H1 (cell line): ENCODE measurements around the gene SLC25A11. TPM values are rescaled to one million over a fixed set of nuclear protein-coding genes. Genes with fewer than 3 reads are reported as not detected.

ENCODE experiments used
- CTCF ChIA-PET: fragments of 300-600 bp; sonication (Branson Sonifier 250); formaldehyde crosslinking; loops from one replicate; lab custom pipeline; 2021; ENCODE audit not compliant: partially characterized antibody; lab: Charles Lee
- POLR2A ChIA-PET: fragments of 300-600 bp; sonication (Branson Sonifier 250); formaldehyde crosslinking; loops from one replicate; lab custom pipeline; 2021; ENCODE audit warnings: inconsistent platforms; ENCODE audit not compliant: partially characterized antibody; lab: Charles Lee
- DNase-seq, 2 experiments: peaks; one replicate each; pipeline versions ENCODE4 v3.0.0 to v3.0.0-alpha.2; 2010 to 2022; ENCODE audit warnings: low spot score in 2 of 2, low read depth in 1 of 2, mixed read lengths in 1 of 2
- FAIRE-seq: peaks from 2 replicates; lab custom pipeline; 2011; peaks lifted over from hg19 to GRCh38; lab: Jason Lieb, UNC
- H2AFZ ChIP-seq: 2 replicates; pipeline ENCODE4 v1.8.1; 2012; ENCODE audit warnings: low read length, inconsistent platforms
- H2AK5ac ChIP-seq: 2 replicates; pipeline ENCODE4 v1.6.1; 2013; ENCODE audit warnings: low read depth, low read length
- H2BK120ac ChIP-seq: replicated peaks from 2 replicates; pipeline ENCODE3; 2013; ENCODE audit warnings: low read depth, low read length, inconsistent platforms
- H2BK12ac ChIP-seq: 2 replicates; pipeline ENCODE4 v1.6.1; 2013; ENCODE audit warnings: low read depth, low read length
- H2BK15ac ChIP-seq: 2 replicates; pipeline ENCODE4 v1.6.1; 2013; ENCODE audit warnings: low read length
- H2BK20ac ChIP-seq: 2 replicates; pipeline ENCODE4 v1.6.1; 2013; ENCODE audit warnings: low read length
- H2BK5ac ChIP-seq: 2 replicates; pipeline ENCODE4 v1.6.1; 2013; ENCODE audit warnings: low read depth, low read length
- H3K14ac ChIP-seq: 2 replicates; pipeline ENCODE4 v1.6.1; 2013; ENCODE audit warnings: inconsistent platforms; ENCODE audit not compliant: insufficient read length
- H3K18ac ChIP-seq: 2 replicates; pipeline ENCODE4 v1.6.1; 2013; ENCODE audit warnings: low read length; ENCODE audit errors: extremely low read depth
- H3K23ac ChIP-seq: 2 replicates; pipeline ENCODE4 v1.6.1; 2013; ENCODE audit warnings: inconsistent platforms; ENCODE audit not compliant: insufficient read length
- H3K23me2 ChIP-seq: 2 replicates; pipeline ENCODE4 v1.6.1; 2013; ENCODE audit warnings: low read depth, low read length
- H3K27ac ChIP-seq: 2 replicates; pipeline ENCODE4 v1.6.1; 2011; ENCODE audit warnings: low read depth, low read length, inconsistent platforms
- H3K27me3 ChIP-seq, 4 experiments: replicated peaks in 1 of 4; 1 replicate in 1 of 4; 2 replicates in 3 of 4; pipeline versions ENCODE4 v1.6.1 to v1.8.1; 2011 to 2013; ENCODE audit warnings: low read length in 3 of 4, mild to moderate bottlenecking in 3 of 4, inconsistent platforms in 2 of 4, mixed read lengths in 2 of 4, moderate library complexity in 1 of 4; ENCODE audit not compliant: control insufficient read depth in 3 of 4, insufficient read depth in 3 of 4; ENCODE audit errors: extremely low read depth in 1 of 4
- H3K36me3 ChIP-seq, 4 experiments: 2 replicates each; pipeline versions ENCODE4 v1.6.1 to v1.8.1; 2011 to 2013; ENCODE audit warnings: mild to moderate bottlenecking in 4 of 4, low read length in 3 of 4, moderate library complexity in 2 of 4, control low read depth in 1 of 4, inconsistent platforms in 1 of 4; ENCODE audit not compliant: insufficient read depth in 4 of 4, control insufficient read depth in 2 of 4
- H3K4ac ChIP-seq: replicated peaks from 2 replicates; pipeline ENCODE3; 2013; ENCODE audit warnings: low read length, low read depth, mixed read lengths, inconsistent platforms; ENCODE audit not compliant: insufficient read length
- H3K4me1 ChIP-seq, 4 experiments: replicated peaks in 1 of 4; 1 replicate in 1 of 4; 2 replicates in 3 of 4; pipeline versions ENCODE4 v1.6.1 to v1.8.1; 2011 to 2013; ENCODE audit warnings: low read length in 3 of 4, inconsistent platforms in 2 of 4, mixed read lengths in 1 of 4; ENCODE audit not compliant: insufficient read depth in 4 of 4, control insufficient read depth in 3 of 4
- H3K4me2 ChIP-seq, 2 experiments: 2 replicates each; pipeline versions ENCODE4 v1.6.1 to v1.8.1; 2011 to 2013; ENCODE audit warnings: low read depth in 2 of 2, low read length in 2 of 2, control low read depth in 1 of 2, inconsistent platforms in 1 of 2, mild to moderate bottlenecking in 1 of 2; ENCODE audit not compliant: insufficient read depth in 1 of 2
- H3K4me3 ChIP-seq, 4 experiments: fragments of 200-600, 300-600 bp in 1 of 4; sonication (generic), shearing (Covaris generic), sonication (Bioruptor Twin) in 1 of 4; 2 replicates each; pipeline versions ENCODE4 v1.5.1 to v1.8.1; 2011 to 2016; ENCODE audit warnings: low read length in 4 of 4, low read depth in 3 of 4, control low read depth in 2 of 4, inconsistent platforms in 2 of 4, mild to moderate bottlenecking in 2 of 4, mixed read lengths in 1 of 4, moderate library complexity in 1 of 4; ENCODE audit not compliant: insufficient read depth in 2 of 4; ENCODE audit errors: extremely low read depth in 1 of 4
- H3K56ac ChIP-seq: replicated peaks from 2 replicates; pipeline ENCODE3; 2013; ENCODE audit warnings: low read depth, mild to moderate bottlenecking, mixed read lengths, low read length, inconsistent platforms; ENCODE audit not compliant: insufficient read length
- H3K79me1 ChIP-seq: 2 replicates; pipeline ENCODE4 v1.6.1; 2013; ENCODE audit warnings: low read depth, low read length, control low read depth
- H3K79me2 ChIP-seq, 2 experiments: 2 replicates each; pipeline versions ENCODE4 v1.6.1 to v1.8.1; 2012 to 2013; ENCODE audit warnings: low read length in 2 of 2, mild to moderate bottlenecking in 2 of 2, inconsistent platforms in 1 of 2; ENCODE audit not compliant: insufficient read depth in 2 of 2, control insufficient read depth in 1 of 2
- H3K9ac ChIP-seq, 4 experiments: replicated peaks in 1 of 4; 1 replicate in 1 of 4; 2 replicates in 3 of 4; pipeline versions ENCODE4 v1.6.1 to v1.8.1; 2011 to 2013; ENCODE audit warnings: low read depth in 3 of 4, low read length in 3 of 4, control low read depth in 2 of 4, mild to moderate bottlenecking in 2 of 4, moderate library complexity in 2 of 4, inconsistent platforms in 1 of 4; ENCODE audit errors: extremely low read depth in 1 of 4
- H3K9me3 ChIP-seq, 2 experiments: 2 replicates each; pipeline versions ENCODE4 v1.6.1 to v1.8.1; 2012 to 2013; ENCODE audit warnings: mild to moderate bottlenecking in 2 of 2, moderate library complexity in 2 of 2, control low read depth in 1 of 2, inconsistent platforms in 1 of 2, low read depth in 1 of 2, low read length in 1 of 2, mixed read lengths in 1 of 2; ENCODE audit not compliant: insufficient read depth in 2 of 2
- H4K20me1 ChIP-seq, 2 experiments: replicated peaks in 1 of 2; 2 replicates each; pipeline versions ENCODE3 to v1.8.1; 2011 to 2013; ENCODE audit warnings: inconsistent platforms in 2 of 2, low read length in 2 of 2, mild to moderate bottlenecking in 1 of 2; ENCODE audit not compliant: insufficient read depth in 2 of 2, control insufficient read depth in 1 of 2
- H4K5ac ChIP-seq: 2 replicates; pipeline ENCODE4 v1.6.1; 2013; ENCODE audit warnings: low read length, low read depth, mixed read lengths, inconsistent platforms; ENCODE audit not compliant: insufficient read length
- H4K8ac ChIP-seq: 2 replicates; pipeline ENCODE4 v1.8.0; 2013; ENCODE audit warnings: mild to moderate bottlenecking, moderate library complexity, low read length, inconsistent platforms; ENCODE audit not compliant: insufficient read depth; ENCODE audit errors: extremely low read depth
- H4K91ac ChIP-seq: replicated peaks from 2 replicates; pipeline ENCODE3; 2013; ENCODE audit warnings: low read length, mixed read lengths, inconsistent platforms; ENCODE audit not compliant: insufficient read length
- ATF2 ChIP-seq: IDR thresholded peaks from 2 replicates; pipeline ENCODE4 v1.6.1; 2012; ENCODE audit warnings: low read length, inconsistent platforms
- BCL11A ChIP-seq, 2 experiments: IDR thresholded peaks; one replicate each; pipeline ENCODE4 v1.6.1; 2011; ENCODE audit warnings: low read depth in 2 of 2, low read length in 2 of 2, mild to moderate bottlenecking in 2 of 2
- CBX8 ChIP-seq: fragments of 300-800, 300-1000 bp; sonication (generic); IDR thresholded peaks from 2 replicates; pipeline ENCODE4 v1.7.1; 2016; ENCODE audit warnings: low read depth, low read length, borderline replicate concordance
- HDAC6 ChIP-seq: IDR thresholded peaks from one replicate; pipeline ENCODE4 v1.7.1; 2012; ENCODE audit warnings: low read depth, mild to moderate bottlenecking, inconsistent platforms, low read length, moderate library complexity
- KDM4A ChIP-seq: IDR thresholded peaks from one replicate; pipeline ENCODE4 v1.7.1; 2012; ENCODE audit warnings: low read depth, mild to moderate bottlenecking, moderate library complexity, low read length, inconsistent platforms; ENCODE audit not compliant: severe bottlenecking
- POLR2A ChIP-seq, 2 experiments: IDR thresholded peaks; 1 replicate in 1 of 2; 2 replicates in 1 of 2; pipeline ENCODE4 v1.6.1; 2011; ENCODE audit warnings: low read depth in 2 of 2, low read length in 2 of 2, mild to moderate bottlenecking in 2 of 2; ENCODE audit errors: control extremely low read depth in 1 of 2
- RAD21 ChIP-seq, 2 experiments: IDR thresholded peaks in 1 of 2; conservative IDR thresholded peaks in 1 of 2; 2 replicates each; pipeline ENCODE4 v1.6.1; 2011; ENCODE audit warnings: low read depth in 2 of 2, low read length in 2 of 2, improper control_type of control experiment in 1 of 2, inconsistent platforms in 1 of 2, mild to moderate bottlenecking in 1 of 2, moderate library complexity in 1 of 2
- SP1 ChIP-seq: IDR thresholded peaks from 2 replicates; pipeline ENCODE4 v1.6.1; 2011; ENCODE audit warnings: low read depth, low read length
- TAF7 ChIP-seq: optimal IDR thresholded peaks from 2 replicates; pipeline ENCODE3; 2011; ENCODE audit warnings: low read depth, mild to moderate bottlenecking, inconsistent platforms, low read length, moderate library complexity, borderline replicate concordance
- TEAD4 ChIP-seq: IDR thresholded peaks from 2 replicates; pipeline ENCODE4 v1.6.1; 2012; ENCODE audit warnings: low read depth, low read length, inconsistent platforms, mixed read lengths
- WGBS, 2 experiments: shearing (Covaris generic) in 1 of 2; methylation state at CpG; one replicate each; pipeline versions ENCODE4 v1.1.6 to v1.1.7; 2013 to 2015; ENCODE audit warnings: low lambda C conversion rate in 2 of 2, mixed read lengths in 2 of 2, inconsistent platforms in 1 of 2, low coverage in 1 of 2, missing lambda C conversion rate in 1 of 2; ENCODE audit not compliant: insufficient replicate concordance in 2 of 2, insufficient coverage in 1 of 2, insufficient read length in 1 of 2; ENCODE audit errors: extremely low coverage in 1 of 2, missing lambda C conversion rate in 1 of 2; 5-methylcytosine and 5-hydroxymethylcytosine counted together
- polyA plus RNA-seq, 7 experiments: library from polyadenylated mRNA; depleted of rRNA in 3 of 7; stranded (reverse) in 5 of 7; unstranded in 2 of 7; fragments of >200 nt in 5 of 7; fragments of 200-250 nt in 2 of 7; gene quantifications; 1 replicate in 5 of 7; 2 replicates in 1 of 7; 4 replicates in 1 of 7; pipeline versions ENCODE4 v1.2.1 to v1.2.3, GENCODE V29; 2011 to 2013; ENCODE audit warnings: missing spikeins in 2 of 7, mixed read lengths in 2 of 7
- total RNA-seq: library from RNA; stranded (reverse); fragmentation: NEBNext Ultra II Directional; extraction: Animal tissue kit (Norgen Biotek cat#: 25700); gene quantifications from 2 replicates; pipeline ENCODE4 v1.2.1, GENCODE V29; 2021

SLC25A11 gene
- total and polyA plus RNA-seq, 2 of the 8 experiments (the other 6 are each of a cell fraction or from before 2014, with no cell fraction given): 55.9 to 97.0 TPM

- Histone ChIP-seq H2AFZ (no peak overlapping the region), H3K79me1 (no peaks in the 10 kb centered on the region; the same call in 1 of the 2 replicates), H3K27ac (no peak overlapping the region), H3K27me3 (no peaks in the 10 kb centered on the region), H3K9me3 (no peaks in the 10 kb centered on the region), H2BK20ac (no peak overlapping the region), H4K91ac (no peak overlapping the region), H3K9ac (no peak overlapping the region), H3K4ac (no peak overlapping the region), H4K5ac (no peak overlapping the region), H2BK15ac (no peak overlapping the region), H3K4me1 (no peaks in the 10 kb centered on the region; a peak in 1 of 7 replicates), H3K79me2 (no peaks in the 10 kb centered on the region), H3K4me3 (no peak overlapping the region), H3K4me2 (no peak overlapping the region), H3K23me2 (no peaks in the 10 kb centered on the region), H3K18ac (no peak overlapping the region), H3K56ac (no peak overlapping the region), H2AK5ac (no peak overlapping the region), H3K14ac (no peak overlapping the region), H4K8ac (no peak overlapping the region; the same call in 1 of the 2 replicates), H3K36me3 (peaks cover 11 to 39% (median 34%) of the 10 kb centered on the region in 4 experiments), H4K20me1 (peaks cover 0 to 10% of the 10 kb centered on the region in 2 experiments), H2BK120ac (no peak overlapping the region), H3K23ac (no peak overlapping the region), H2BK12ac (no peak overlapping the region), H2BK5ac (no peak overlapping the region)
- DNase-seq (no peak), FAIRE-seq (no peak)
- ChIA-PET POLR2A (interaction anchor here (0.7 to 1.1 kb wide), 2 partner anchors 190 to 195 kb away, joined by 3 read pairs; no protein-coding TSS in a partner anchor), CTCF (interaction anchor here (0.9 to 3.5 kb wide), 3 partner anchors 10 to 267 kb away, joined by 3 to 23 read pairs (median 5); partner anchors contain the start of gene CHRNE)
- 94% methylated on average over 17 of the region's 23 CpGs; no CpG with 5 or more reads in 1 of the 2 experiments for WGBS, 2 experiments
- TF ChIP-seq BCL11A (IDR thresholded peaks at IDR 0.05; ENCODE audit: low read depth in 2 of 2, low read length in 2 of 2) (no peak), SP1 (no peak), HDAC6 (no peak), TEAD4 (no peak), KDM4A (no peak), ATF2 (no peak), CBX8 (no peak), TAF7 (no peak), POLR2A (IDR thresholded peaks at IDR 0.05; ENCODE audit: control extremely low read depth in 1 of 2, low read depth in 2 of 2, low read length in 2 of 2) (no peak), RAD21 (IDR thresholded peaks at IDR 0.05 in 1 of 2, conservative IDR thresholded peaks at IDR 0.05 in 1 of 2; ENCODE audit: low read depth in 2 of 2, low read length in 2 of 2) (no peak)
These were observed 47.2 kb downstream of the SLC25A11 start for GRCh38 chr17:4892499-4893221.
